Amygdala (tissue), 56 donors: ENCODE data around the gene RIN3.
A peak's percentile ranks its signal among the peaks of the same experiment; 100 is the strongest.

Source experiments
- DNase-seq, 56 donors: peaks; one replicate each; lab custom pipeline; 2025; lab: John Stamatoyannopoulos, UW

RIN3 gene

DNA sequence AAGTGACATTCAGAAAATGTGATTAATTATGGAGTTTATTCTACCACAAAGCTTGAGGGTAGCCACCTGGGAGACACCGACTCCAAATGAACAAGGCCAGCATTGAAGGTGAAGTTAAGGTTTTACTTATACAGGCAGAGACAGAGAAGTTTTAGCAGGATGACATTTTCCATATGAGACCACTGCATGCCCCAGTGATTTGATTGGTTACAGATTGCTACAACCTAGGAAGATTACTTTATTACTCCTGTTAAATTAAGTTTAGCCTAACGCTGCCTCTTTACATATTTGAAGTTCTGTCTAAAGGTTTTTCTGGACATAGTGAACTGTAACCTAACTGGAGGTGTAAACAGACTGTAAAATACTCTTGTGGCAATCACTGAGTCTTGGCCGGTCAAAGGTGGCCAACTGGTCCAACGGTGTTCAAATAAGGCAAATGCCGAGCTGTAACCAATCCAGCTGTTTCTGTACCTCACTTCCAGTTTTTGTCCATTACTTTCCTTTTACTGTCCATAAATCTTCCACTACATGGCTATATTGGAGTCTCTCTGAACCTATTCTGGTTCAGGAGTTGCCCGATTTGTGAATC lies 57.2 kb downstream of the RIN3 start:
- no peak for DNase-seq

DNA sequence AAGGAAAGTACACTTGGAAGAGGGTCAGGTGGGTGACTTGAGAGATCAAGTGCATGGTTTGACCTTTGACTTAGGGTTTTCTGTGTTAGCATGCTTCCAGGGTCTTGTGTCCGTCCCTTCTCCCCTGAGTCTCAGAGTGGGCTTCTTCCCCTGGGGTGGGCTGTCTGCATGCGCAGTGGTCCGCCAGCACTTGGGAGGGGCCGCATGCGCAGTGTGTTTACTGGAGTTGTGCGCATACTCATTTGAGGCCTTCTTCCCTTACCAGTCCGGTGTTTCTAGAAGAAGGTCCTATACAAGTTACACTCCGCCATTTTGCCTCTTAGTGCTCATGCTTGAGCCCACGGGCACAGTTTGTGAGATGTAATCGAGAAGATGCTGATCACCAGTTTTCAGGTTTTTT lies 58.5 kb downstream of the RIN3 start:
- no peak for DNase-seq

DNA sequence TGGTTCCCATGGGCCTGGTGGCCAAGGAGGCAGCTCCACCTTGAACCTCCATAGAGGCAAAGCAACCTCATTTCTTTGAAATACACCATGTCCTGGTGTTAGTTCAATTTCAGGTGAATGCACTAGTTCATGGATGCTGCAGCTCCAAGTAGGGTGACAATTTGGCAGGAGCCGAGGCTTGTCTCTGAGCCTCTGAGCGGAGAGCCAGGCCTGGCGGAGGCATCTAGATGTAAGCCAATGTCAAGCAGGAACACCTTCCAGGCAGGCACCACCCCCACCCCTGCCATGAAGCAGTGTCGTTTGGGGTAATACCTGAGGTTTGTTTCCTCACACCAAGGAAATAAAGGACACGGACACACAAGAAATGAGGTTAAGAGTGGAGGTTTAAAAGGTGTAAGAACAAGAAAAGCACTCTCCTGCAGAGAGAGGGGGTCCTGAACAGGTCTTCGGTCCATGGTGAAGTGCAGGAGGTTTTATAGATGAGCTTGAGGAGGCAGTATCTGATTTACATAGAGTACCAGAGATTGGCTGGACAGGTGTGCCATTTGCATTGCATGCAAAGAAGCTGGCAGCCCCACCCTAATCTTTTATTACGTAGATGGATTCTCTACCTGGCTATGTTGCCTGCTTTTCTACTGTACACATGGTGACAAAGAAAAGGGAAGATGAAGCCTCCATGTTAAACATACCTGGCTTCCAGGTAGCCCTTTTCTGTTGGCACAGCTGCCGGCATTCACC lies 60.3 kb downstream of the RIN3 start:
- no peak for DNase-seq

- DNase-seq: no peak
Observed at GRCh38 chr14:92575061-92575747, 61.6 kb downstream of the RIN3 start.

DNA sequence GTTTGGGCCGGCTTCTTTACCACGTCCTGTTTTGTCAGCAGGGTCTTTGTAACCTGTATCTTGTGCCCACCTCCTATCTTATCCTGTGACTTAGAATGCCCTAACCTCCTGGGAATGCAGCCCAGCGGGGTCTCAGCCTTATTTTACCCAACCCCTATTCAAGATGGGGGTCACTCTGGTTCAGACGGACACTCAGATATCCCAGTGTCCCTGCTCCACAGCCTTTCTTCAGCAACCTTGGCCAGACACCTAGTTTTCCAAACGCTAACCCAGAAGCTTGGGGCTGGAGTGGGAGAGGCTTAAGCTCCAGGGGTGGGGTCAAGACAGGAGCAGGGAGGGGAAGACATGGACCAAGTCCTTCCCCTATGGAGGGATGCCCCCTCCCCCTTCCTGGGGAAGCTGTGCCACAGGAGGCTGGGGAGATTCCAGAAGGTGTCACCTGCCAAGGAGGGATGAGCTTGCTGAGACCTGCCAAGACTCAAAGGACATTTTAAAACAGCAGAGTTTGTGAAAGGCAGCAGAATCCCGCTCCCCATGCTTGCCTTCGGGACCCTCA lies 62.2 kb downstream of the RIN3 start:
- no peak for DNase-seq

DNA sequence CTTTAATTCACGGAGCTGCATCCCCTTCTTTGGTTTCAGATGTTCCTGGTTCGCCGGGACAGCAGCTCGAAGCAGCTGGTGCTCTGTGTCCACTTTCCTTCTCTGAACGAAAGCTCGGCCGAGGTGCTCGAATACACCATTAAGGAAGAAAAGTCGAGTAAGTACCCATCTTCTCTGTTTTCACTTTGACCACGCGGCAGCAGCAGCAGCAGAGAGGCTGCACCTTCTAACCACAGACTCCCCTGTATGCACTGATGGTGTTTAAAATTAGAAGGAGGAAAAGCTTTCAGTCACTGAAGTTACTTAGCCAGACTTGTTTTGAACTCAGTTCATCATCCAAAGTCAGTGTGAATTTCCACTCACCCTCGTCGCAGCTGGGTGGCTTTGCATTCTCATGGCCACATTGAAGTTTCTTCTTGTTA lies 63.8 kb downstream of the RIN3 start:
- no peak for DNase-seq

DNA sequence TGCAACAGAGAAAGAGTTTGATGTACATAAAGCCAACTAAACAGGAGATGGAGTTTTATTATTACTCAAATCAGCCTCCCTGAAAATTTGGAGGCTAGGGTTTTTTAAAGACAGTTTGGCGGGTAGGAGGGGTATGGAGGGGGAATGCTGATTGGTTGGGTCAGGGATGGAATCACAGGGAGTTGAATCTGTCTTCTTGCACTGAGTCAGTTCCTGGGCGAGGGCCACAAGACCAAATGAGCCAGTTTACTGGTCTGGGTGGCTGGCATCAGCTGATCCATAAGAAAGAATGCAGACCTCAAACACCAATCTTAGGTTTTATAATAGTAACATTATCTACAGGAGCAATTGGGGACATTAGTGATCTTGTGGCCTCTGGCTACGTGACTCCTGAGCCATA lies 64.9 kb downstream of the RIN3 start:
- no peak for DNase-seq

DNA sequence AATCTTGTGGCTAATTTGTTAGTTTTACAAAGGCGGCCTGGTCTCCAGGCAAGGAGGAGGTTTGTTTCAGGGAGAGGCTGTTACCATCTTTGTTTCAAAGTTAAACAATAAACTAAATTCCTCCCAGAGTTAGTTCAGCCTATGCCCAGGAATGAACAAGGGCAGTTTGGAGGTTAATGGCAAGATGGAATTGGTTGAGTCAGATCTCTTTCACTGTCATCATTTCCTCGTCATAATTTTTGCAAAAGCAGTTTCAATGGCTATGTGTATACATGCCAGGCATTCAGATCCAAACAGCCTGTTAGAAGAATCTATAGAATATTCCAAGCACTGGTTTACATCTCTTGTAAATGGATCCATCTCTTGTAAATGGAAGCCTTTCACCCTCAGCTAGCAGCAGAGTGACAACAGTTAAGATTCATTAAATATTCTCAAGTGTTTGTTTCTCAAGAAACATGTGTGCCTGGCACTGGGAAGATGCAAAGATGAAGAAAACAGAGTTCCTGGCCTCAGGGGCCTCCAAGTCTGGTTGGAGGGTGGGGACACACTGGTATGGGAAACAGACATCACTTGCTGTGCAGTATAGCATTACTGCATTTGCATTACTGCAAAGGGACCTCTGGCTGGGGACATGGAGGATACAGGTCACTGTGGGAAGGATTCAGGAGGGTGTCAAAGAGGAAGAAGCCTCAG lies 65.8 kb downstream of the RIN3 start:
- no peak for DNase-seq

- no peak for DNase-seq
Observed at GRCh38 chr14:92581206-92581605, 67.6 kb downstream of the RIN3 start.

DNA sequence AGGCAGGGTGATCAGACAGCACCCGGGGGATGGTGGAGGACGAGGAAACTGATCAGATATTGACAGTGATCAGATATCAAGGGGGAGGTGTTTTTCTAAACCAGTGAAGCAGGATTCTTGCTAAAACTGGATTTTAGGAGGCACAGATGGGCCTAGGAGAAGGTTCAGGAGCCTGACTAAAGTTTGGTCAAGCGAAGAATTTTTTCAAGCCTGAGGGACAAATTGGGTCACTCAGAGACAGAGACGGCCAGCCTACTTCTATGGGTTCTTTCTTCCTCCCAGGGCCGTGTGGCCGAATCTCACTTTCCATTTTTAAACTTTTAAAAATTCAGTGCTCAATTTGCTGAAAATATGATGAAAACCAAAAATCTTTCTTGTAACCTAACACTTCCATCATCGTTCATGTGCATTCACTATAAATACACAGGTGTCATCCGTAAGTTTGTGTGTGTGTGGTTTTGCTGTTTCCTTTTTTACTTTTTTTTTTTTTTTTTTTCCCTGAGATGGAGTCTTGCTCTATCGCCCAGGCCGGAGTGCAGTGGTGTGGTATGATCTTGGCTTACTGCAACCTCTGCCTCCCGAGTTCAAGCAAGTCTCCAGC lies 68.5 kb downstream of the RIN3 start:
- no peak for DNase-seq

DNA sequence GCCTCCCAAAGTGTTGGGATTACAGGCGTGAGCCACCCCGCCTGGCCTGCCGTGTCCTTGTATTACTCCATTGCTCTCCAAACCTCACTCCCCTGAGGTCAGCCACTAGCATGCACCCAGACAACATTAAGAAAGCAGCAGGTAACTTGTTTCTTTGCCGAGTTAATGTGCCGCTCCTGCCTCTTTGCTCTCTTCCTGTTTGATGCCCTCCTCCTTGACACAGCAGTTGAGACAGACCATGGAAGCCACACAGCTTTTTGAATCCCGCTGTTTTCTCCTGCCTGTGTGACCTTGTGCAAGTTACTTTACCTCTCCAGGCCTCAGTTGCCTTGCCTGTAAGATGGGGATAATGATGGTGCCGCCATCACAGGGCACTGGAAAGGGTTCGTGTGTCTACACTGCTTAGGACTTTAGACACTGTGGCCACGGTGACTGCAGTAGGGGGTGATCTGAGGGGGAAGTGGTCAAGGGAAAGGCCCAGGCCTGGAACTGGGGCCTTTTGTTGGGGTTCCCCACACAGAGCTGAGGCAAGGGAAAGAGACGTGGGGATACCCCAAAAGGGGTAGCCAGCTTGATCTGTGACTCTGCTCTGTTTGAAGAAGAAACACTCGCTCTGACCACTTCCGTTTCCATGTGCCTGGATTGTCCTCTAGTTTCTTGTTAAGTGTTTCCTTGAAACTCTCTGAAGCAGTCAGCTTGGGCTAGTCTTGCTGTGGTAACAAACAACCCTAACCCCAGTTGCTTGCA lies 69.3 kb downstream of the RIN3 start:
- DNase-seq: no peak

DNA sequence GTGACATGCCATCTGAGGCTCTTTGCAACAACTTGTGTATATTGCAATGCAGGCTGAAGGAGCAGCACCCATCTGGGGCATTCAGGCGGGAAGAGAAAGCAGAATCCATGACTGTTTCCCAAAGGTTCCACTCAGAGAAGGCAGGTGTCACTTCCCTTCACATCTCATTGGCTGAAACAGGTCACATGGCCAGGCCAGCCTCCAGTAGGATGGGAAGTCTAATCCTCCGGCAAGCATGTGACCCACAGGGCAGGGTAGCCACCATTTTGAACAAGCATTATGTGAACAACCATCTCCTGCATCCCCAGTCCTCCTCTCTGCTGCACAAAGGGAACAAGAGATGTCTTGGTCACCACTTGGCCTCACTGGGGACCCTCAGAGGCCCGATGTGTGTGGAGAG lies 70.6 kb downstream of the RIN3 start:
- DNase-seq: no peak

- no peak for DNase-seq
Observed at GRCh38 chr14:92584816-92585215, 71.2 kb downstream of the RIN3 start.

DNA sequence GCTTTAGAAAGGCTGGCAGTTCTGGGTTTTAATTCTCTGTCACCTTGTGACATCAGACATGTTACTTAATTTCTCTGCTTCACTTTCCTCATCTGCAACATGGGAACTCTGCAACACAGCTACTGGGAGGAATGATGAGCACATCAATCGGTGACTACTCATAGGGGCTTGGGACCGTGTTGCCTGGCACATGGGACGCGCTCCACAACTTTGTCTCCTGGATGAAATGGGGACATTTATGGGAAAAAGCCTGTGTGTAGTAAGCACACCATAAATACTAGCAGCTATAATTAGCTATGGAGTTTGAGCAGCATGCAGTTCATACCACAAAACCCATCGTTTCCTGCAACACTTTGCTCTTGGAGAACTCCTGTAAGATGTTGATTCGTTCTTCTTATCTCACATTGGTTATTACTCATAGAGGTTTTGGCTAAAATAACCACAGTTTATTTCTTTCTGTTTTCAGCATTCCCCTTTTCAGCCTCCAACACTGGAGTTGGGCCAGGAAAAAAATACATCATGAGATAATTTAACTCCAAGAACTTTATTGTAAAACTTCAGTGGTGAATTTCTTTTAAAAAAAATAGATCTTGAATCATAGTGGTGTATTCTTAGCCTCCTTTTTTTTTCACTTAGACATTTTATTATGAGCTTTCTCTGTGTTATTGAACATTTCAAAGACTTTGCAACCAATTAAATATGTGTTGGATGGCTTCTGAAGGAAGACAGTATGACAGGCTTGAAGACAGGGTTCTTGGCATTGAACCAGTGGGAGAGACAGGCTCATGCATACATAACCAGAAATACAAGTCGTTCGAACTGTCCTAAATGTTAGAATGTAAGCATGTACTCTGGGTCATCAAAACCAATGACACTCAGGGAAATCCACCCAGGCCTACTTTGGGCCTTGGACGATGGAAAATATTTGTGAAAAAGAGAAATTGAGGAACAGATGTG lies 72.7 kb downstream of the RIN3 start:
- peak in 2 of 56 donors; percentile 8 to 31 for DNase-seq

DNA sequence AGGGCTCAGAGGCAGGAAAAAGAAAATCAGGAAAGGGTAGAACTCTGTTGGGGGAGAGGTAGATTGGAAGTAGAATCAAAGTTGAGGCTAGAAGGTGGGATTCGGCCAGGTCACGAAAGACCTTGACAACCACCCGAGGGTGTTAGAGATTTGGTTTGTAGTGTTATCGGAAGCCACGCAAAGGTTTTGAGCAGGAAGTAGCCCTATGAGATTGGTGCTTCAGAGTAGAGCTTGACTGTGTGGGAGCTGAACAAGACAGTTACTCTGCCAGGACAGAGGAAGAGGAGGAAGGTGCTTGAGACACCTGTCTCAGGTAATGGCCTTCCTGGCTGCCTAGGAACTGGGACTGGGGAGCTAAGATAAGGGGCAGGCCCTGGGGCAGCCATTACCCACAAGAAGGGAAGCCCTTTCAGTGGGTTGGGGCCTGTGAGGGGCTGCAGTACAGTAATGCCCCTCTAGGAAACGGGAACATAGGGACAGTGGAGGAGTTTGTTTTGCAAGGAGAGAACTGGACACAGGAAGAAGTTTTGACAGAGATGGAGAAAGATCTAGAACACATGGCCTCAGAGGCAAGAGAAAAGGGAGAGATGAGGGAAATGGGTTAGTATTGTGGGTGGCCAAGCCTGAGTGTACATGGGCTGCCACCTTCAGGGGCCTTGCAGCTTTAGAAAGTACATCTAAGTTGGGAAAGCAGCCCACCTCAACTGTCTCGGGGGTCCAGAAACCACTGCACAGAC lies 73.5 kb downstream of the RIN3 start:
- no peak for DNase-seq

- no peak for DNase-seq
Observed at GRCh38 chr14:92587700-92588085, 74.1 kb downstream of the RIN3 start.

DNA sequence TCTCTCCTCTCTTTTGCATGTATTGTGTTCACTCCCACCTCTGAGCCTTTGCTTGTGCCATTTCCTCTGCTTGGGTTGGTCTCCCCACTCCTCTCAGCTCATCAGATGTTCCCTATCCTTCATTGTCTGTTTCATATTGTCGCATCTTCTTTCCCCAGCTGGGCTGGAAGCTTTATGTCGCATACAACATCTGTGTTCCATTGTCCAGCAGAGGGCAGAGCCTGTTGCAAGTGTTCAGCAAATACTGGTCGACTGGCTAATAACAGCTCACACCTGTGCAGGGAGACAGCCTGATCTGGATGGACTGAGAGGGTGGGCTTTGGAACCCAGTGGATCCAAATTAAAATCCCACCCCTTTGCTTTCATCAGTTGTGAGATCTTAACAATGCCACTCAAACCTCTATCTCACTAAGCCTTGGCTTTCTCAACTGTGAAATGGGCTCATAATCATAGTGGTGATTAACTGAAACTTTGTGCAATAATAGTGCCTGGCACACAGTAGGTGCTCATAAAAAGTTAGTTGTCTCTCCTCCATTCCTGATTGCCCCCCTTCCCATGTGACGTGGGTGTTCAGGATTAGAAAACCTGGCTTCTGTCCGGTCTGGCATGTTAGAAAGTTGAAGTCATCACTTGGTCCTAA lies 75.8 kb downstream of the RIN3 start:
- DNase-seq: no peak

DNA sequence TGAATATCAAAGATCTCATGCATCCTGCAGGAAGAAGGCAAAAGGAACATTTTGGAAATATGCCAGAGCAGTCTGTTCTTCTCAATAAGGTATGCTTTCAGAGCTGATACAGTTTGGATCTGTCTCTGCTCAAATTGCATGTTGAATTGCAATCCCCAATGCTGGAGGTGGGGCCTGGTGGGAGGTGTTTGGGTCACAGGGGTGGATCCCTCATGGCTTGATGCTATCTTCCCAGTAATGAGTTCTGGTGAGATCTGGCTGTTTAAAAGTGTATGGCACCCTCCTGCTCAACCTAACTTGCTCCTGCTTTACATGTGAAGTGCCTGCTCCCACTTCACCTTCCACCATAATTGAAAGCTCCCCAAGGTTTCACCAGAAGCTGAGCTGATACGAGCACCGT lies 76.6 kb downstream of the RIN3 start:
- no peak for DNase-seq
